Osteoblast (primary cell): ENCODE results near the gene VAT1. TPM values are rescaled to one million over a fixed set of nuclear protein-coding genes. Genes with fewer than 3 reads are reported as not detected.

Experiments used
- DNase-seq: peaks from one replicate; pipeline ENCODE4 v3.0.0; 2011; ENCODE audit warnings: low spot score, mixed read lengths; ENCODE audit not compliant: insufficient read length; ENCODE audit errors: missing footprints
- H2AFZ ChIP-seq: 2 replicates; pipeline ENCODE4 v1.6.0; 2011; ENCODE audit warnings: mild to moderate bottlenecking, low read length
- H3K27ac ChIP-seq: 2 replicates; pipeline ENCODE4 v1.5.1; 2011; ENCODE audit warnings: mild to moderate bottlenecking, low read depth, low read length, moderate library complexity
- H3K27me3 ChIP-seq: 2 replicates; pipeline ENCODE4 v1.6.0; 2012; ENCODE audit warnings: mild to moderate bottlenecking, control low read depth, inconsistent platforms, low read length, moderate library complexity; ENCODE audit not compliant: insufficient read depth
- H3K36me3 ChIP-seq: 2 replicates; pipeline ENCODE4 v1.5.1; 2011; ENCODE audit warnings: mild to moderate bottlenecking, low read length, control low read depth, moderate library complexity; ENCODE audit not compliant: insufficient read depth
- H3K4me1 ChIP-seq: 2 replicates; pipeline ENCODE4 v1.5.1; 2011; ENCODE audit warnings: mild to moderate bottlenecking, low read length, control low read depth, moderate library complexity; ENCODE audit not compliant: insufficient read depth
- H3K4me2 ChIP-seq: 2 replicates; pipeline ENCODE4 v1.6.0; 2011; ENCODE audit warnings: mild to moderate bottlenecking, low read length; ENCODE audit not compliant: insufficient read depth
- H3K4me3 ChIP-seq: fragments of 200-600 bp; sonication (generic); 3 replicates; pipeline ENCODE4 v1.5.1; 2012; ENCODE audit warnings: mild to moderate bottlenecking, low read length, inconsistent platforms; ENCODE audit not compliant: insufficient read depth
- H3K79me2 ChIP-seq: 2 replicates; pipeline ENCODE4 v1.6.0; 2012; ENCODE audit warnings: mild to moderate bottlenecking, low read length, control low read depth, inconsistent platforms; ENCODE audit not compliant: insufficient read depth
- H3K9me3 ChIP-seq: 2 replicates; pipeline ENCODE4 v1.5.1; 2011; ENCODE audit warnings: low read depth, low read length, control low read depth
- H4K20me1 ChIP-seq: 2 replicates; pipeline ENCODE4 v1.6.0; 2012; ENCODE audit warnings: mild to moderate bottlenecking, low read length, control low read depth; ENCODE audit not compliant: insufficient read depth
- CTCF ChIP-seq: IDR thresholded peaks from 2 replicates; pipeline ENCODE4 v1.5.1; 2011; ENCODE audit warnings: mild to moderate bottlenecking, low read depth, low read length, moderate library complexity; ENCODE audit errors: extremely low read depth
- total RNA-seq: library from RNA; depleted of rRNA; stranded (reverse); fragments of >200 nt; gene quantifications from 2 replicates; pipeline ENCODE4 v1.2.3, GENCODE V29; 2012

The VAT1 gene
- total RNA-seq, 1 donor = 449 TPM

- H3K4me1 ChIP-seq = peaks cover 3% of the 10 kb centered on the region
- H3K27me3 ChIP-seq = no peaks in the 10 kb centered on the region
- H4K20me1 ChIP-seq = no peaks in the 10 kb centered on the region
- no peak overlapping the region for H3K27ac ChIP-seq
- H3K79me2 ChIP-seq = peaks cover under 1% of the 10 kb centered on the region
- no peaks in the 10 kb centered on the region for H3K36me3 ChIP-seq
- no peak for TF ChIP-seq CTCF
- no peak overlapping the region for H3K4me3 ChIP-seq
- H2AFZ ChIP-seq = no peak overlapping the region
- DNase-seq = peak; percentile 71
- H3K9me3 ChIP-seq = no peaks in the 10 kb centered on the region
- H3K4me2 ChIP-seq = no peak overlapping the region
These were observed 5.2 kb upstream of the VAT1 start for GRCh38 chr17:43027091-43028032.

GRCh38 chr17:43026595-43026994, 4.4 kb upstream of the VAT1 start:
- Histone ChIP-seq H4K20me1 (no peaks in the 10 kb centered on the region), H3K79me2 (peaks cover 8% of the 10 kb centered on the region), H3K36me3 (no peaks in the 10 kb centered on the region), H3K9me3 (no peaks in the 10 kb centered on the region), H3K27me3 (no peaks in the 10 kb centered on the region), H3K4me2 (no peak overlapping the region), H3K4me1 (peaks cover 3% of the 10 kb centered on the region), H3K4me3 (no peak overlapping the region), H3K27ac (no peak overlapping the region), H2AFZ (no peak overlapping the region)
- DNase-seq = peak; percentile 79
- TF ChIP-seq CTCF = no peak

GRCh38 chr17:43025766-43026537, 3.8 kb upstream of the VAT1 start:
- no peak for TF ChIP-seq CTCF
- no peak overlapping the region for H3K4me2 ChIP-seq

GRCh38 chr17:43025290-43025657, 3.1 kb upstream of the VAT1 start:
- peaks cover 2% of the 10 kb centered on the region for H4K20me1 ChIP-seq
- no peak for TF ChIP-seq CTCF
- H3K79me2 ChIP-seq = peaks cover 20% of the 10 kb centered on the region
- peak overlapping the region; percentile 63 for H3K4me2 ChIP-seq
- no peak overlapping the region for H3K27ac ChIP-seq
- H3K27me3 ChIP-seq = no peaks in the 10 kb centered on the region
- peak overlapping the region; percentile 56 for H3K4me3 ChIP-seq
- DNase-seq = no peak
- peaks cover 1% of the 10 kb centered on the region for H3K36me3 ChIP-seq
- peaks cover 11% of the 10 kb centered on the region for H3K4me1 ChIP-seq
- peak overlapping the region; percentile 59 for H2AFZ ChIP-seq
- no peaks in the 10 kb centered on the region for H3K9me3 ChIP-seq

More at GRCh38 chr17:43025766-43026537, 3.8 kb upstream of the VAT1 start:
- H3K79me2 ChIP-seq = peaks cover 15% of the 10 kb centered on the region
- peak; percentile 90 for DNase-seq
- H3K36me3 ChIP-seq = no peaks in the 10 kb centered on the region
- H3K27me3 ChIP-seq = no peaks in the 10 kb centered on the region
- H3K9me3 ChIP-seq = no peaks in the 10 kb centered on the region
- H3K4me1 ChIP-seq = peaks cover 4% of the 10 kb centered on the region
- no peak overlapping the region for H3K27ac ChIP-seq
- no peaks in the 10 kb centered on the region for H4K20me1 ChIP-seq
- no peak overlapping the region for H3K4me3 ChIP-seq
- H2AFZ ChIP-seq = no peak overlapping the region
